Stimulated activated naive CD8-positive, alpha-beta T cell treated with anti-CD3 and anti-CD28 coated beads, Interleukin-15, amount 100 ng/mL, for 72 hours (primary cell): ENCODE measurements around the gene HECW1.

Experiments used
- ATAC-seq: fragments of 150-1000 bp; cut with Tn5 transposase; 2 replicates; pipeline ENCODE4 v1.10.0; 2021; ENCODE audit warnings: mild to moderate bottlenecking, moderate library complexity
- DNase-seq, 2 donors: peaks; one replicate each; pipeline ENCODE4 v3.0.0; 2021 to 2022
- H3K27ac Mint-ChIP-seq, 2 donors: one replicate each; pipeline ENCODE4 v1.8.0; 2022; ENCODE audit warnings: mild to moderate bottlenecking in 2 of 2, mixed read lengths in 2 of 2, moderate library complexity in 2 of 2
- H3K27me3 Mint-ChIP-seq: one replicate; pipeline ENCODE4 v1.8.0; 2022; ENCODE audit warnings: mixed read lengths
- H3K4me1 Mint-ChIP-seq: one replicate; pipeline ENCODE4 v1.8.0; 2022; ENCODE audit warnings: mild to moderate bottlenecking, mixed read lengths
- H3K4me3 Mint-ChIP-seq, 2 donors: one replicate each; pipeline ENCODE4 v1.8.0; 2022; ENCODE audit warnings: mild to moderate bottlenecking in 2 of 2, mixed read lengths in 2 of 2, moderate library complexity in 1 of 2
- H3K9me3 Mint-ChIP-seq, 2 donors: one replicate each; pipeline ENCODE4 v1.8.0; 2022; ENCODE audit warnings: mixed read lengths in 2 of 2

HECW1 gene

DNA sequence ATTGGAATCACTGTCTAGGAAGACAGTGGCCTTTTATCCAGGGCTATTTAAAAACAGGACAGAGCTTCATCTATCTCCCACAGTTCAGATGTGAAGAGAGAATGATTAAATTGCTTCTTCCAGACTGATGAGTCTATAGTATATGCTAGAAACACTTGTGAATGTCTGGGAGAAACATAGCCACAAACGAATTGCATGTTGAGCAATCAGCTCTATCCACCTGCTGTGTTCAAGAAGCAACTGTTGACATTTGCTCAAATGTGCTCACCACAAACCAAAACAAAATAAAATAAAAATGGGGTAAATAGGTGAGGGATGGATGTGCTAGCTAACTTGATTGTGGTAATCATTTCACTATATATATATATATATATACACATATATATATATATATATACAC, 195.1 kb downstream of the HECW1 start:
- no peak for ATAC-seq
- H3K4me3 Mint-ChIP-seq, result no peak overlapping the region
- H3K27ac Mint-ChIP-seq, result no peak overlapping the region
- peaks cover 29% of the 10 kb centered on the region for H3K4me1 Mint-ChIP-seq
- no peaks in the 10 kb centered on the region for H3K27me3 Mint-ChIP-seq
- DNase-seq, result no peak
- H3K9me3 Mint-ChIP-seq, result no peaks in the 10 kb centered on the region

DNA sequence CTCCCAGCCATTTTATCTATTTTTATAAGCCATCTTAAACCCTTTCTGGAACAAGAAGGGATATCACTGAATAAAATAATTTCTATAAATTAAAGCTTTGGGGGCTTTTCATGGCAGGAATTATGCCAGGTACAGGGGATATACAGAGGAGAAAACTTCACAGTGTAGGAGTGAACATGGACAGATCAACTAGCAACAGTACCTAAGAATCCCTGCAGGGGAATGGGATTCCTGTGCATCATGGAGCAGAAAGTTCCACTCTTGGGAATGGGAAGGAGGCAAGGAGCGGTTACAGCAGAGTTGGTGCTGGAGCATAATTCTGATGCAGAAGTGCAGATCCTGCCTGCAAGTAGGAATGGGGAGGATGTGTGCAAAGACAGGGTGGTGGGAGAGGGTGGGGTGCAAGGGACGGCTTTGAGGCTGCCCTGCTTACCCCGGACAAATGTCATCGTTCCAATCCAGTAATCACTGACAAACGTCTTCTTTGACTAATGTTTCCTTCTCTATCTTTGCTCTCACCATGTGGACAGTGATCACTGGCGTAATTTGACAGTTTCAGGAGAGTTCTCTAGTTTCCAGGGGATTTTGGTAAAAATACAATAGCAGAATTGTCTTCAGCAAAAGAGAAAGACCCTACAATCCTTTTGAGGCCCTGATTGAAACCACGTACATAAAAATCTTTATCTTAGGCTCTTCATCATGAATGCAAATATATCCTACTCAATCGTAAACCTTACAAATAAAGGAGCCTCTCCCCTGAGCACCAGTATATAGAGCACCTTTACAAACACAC, 196.7 kb downstream of the HECW1 start:
- Mint-ChIP-seq H3K9me3 (no peaks in the 10 kb centered on the region), H3K27me3 (no peaks in the 10 kb centered on the region), H3K4me3 (no peak overlapping the region), H3K4me1 (peaks cover 20% of the 10 kb centered on the region), H3K27ac (no peak overlapping the region)
- ATAC-seq (no peak), DNase-seq (no peak)

DNA sequence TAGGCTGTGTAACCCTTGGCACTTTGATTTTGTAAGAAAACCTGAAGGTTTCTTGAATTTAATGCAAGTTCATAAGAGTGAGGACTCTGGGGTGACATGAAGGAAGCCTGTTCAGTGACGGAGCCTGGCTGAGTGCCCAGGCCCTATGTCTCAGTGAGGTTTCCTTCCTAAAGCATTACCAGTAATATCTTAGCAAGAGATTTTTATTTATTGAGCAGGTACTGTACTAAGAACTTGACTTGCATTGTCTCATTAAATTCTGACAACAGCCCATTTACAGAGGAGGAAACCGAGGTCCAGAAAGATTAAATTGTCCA, 197.2 kb downstream of the HECW1 start:
- Mint-ChIP-seq H3K4me1 (peaks cover 20% of the 10 kb centered on the region), H3K27ac (no peak overlapping the region), H3K4me3 (no peak overlapping the region), H3K27me3 (no peaks in the 10 kb centered on the region), H3K9me3 (no peaks in the 10 kb centered on the region)
- no peak for DNase-seq
- ATAC-seq, result no peak

DNA sequence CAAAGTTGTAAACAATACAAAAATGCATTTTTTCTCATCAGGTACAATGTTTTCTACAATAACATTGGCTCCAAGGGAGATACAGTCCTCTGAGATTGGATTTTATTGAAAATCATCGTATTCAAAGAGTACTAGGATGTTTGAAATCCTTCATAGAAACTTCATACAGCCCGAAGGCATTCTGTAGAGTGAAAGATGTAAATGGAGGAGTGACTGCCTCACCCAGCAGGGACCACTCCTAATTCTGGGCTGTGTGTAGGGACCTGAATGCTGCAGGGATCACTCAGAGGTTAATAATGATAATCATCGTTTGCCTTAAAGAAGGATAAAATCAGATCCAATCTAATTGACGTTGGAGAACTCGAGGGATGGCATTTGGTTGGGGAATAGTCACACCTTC, 198.6 kb downstream of the HECW1 start:
- H3K9me3 Mint-ChIP-seq, result no peaks in the 10 kb centered on the region
- H3K4me3 Mint-ChIP-seq, result no peak overlapping the region
- no peaks in the 10 kb centered on the region for H3K27me3 Mint-ChIP-seq
- H3K27ac Mint-ChIP-seq, result no peak overlapping the region
- DNase-seq, result no peak
- H3K4me1 Mint-ChIP-seq, result peaks cover 18% of the 10 kb centered on the region
- no peak for ATAC-seq

DNA sequence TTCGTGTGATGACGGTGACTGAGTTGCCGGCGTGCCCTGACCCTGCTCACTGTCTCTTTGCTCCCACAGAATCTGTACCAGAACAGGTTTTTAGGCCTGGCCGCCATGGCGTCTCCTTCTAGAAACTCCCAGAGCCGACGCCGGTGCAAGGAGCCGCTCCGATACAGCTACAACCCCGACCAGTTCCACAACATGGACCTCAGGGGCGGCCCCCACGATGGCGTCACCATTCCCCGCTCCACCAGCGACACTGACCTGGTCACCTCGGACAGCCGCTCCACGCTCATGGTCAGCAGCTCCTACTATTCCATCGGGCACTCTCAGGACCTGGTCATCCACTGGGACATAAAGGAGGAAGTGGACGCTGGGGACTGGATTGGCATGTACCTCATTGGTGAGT, 199.2 kb downstream of the HECW1 start:
- DNase-seq, result no peak
- ATAC-seq, result no peak
- no peak overlapping the region for H3K4me3 Mint-ChIP-seq
- H3K9me3 Mint-ChIP-seq, result no peaks in the 10 kb centered on the region
- H3K4me1 Mint-ChIP-seq, result peaks cover 18% of the 10 kb centered on the region
- H3K27me3 Mint-ChIP-seq, result no peaks in the 10 kb centered on the region
- no peak overlapping the region for H3K27ac Mint-ChIP-seq

DNA sequence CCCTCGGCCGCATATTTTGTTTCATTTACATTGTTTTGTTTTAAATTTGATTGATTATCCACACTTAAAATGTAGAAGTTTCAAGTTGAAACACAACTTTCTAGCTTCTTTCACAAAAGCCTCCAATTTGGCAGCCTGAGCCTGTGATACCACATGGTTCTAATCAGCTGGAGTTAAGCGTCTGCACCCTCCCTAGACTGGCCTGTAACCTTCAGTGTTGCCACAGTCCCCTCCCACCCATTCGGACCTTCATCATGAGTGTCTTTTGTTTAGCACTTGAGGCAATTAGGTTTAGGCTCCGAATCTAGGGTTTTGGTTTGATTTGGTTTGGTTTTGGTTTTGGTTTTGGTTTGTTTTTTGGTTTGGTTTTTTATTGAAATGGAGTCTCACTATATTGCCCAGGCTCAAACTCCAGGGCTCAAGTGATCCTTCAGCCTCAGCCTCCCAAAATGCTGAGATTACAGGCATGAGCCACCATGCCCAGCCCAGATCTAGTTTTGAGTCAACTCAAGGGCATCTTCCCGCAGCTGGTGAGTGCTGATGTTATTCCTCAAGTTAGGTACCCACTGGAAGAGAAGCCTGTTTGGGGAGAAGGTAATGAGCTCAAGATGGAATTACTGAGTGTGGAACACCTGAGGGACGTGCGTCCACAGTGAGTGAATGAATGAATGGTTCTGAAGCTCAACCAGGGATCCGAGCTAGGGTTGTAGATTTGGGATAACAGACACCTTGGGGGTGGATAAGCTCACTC, 201.4 kb downstream of the HECW1 start:
- Mint-ChIP-seq H3K4me1 (peaks cover 18% of the 10 kb centered on the region), H3K27me3 (no peaks in the 10 kb centered on the region), H3K27ac (peak overlapping the region in 1 of 2 donors; percentile 44), H3K4me3 (peak overlapping the region; percentile 21 to 47), H3K9me3 (no peaks in the 10 kb centered on the region)
- ATAC-seq (no peak), DNase-seq (no peak)

DNA sequence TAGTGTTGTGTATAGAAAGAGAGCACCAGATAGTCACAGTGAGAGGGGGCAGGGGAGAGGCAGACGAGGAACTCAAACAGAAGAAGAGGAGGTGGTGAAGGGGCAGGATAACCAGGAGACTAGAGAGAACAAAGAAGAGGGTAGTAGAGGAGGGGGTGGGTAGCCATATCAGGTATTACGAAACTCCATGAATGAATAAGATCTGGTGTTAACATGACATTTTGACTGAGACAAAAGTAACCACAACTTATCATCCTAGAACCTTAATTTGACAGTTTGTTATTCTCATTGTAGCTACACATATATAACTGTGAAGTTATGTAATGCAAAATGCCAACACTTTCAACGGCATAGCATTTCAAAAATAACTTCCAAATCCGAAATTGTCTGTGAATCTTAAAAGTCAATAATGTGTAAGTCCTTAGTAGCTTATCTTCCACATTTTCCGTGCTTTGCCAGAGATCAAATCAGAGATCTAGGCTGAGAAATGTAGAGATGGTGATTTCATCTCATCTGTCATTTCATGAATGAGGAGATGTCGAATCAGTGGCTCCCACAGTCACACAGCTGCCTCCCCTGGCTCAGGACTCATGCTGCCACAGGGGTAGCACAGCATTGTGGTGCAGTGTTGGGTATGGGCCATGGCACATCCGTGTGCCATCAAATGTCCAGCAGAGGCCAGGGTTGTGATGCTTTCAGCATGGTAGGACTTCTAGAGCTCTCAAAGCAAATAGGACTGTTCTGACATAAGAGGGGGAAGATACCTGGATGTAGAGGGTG, 202.1 kb downstream of the HECW1 start:
- ATAC-seq (peak; percentile 84), DNase-seq (peak; percentile 8 to 34)
- H3K27me3 Mint-ChIP-seq, result no peaks in the 10 kb centered on the region
- peak overlapping the region; percentile 35 to 44 for H3K27ac Mint-ChIP-seq
- no peaks in the 10 kb centered on the region for H3K9me3 Mint-ChIP-seq
- peak overlapping the region; percentile 21 to 47 for H3K4me3 Mint-ChIP-seq
- peaks cover 18% of the 10 kb centered on the region for H3K4me1 Mint-ChIP-seq

DNA sequence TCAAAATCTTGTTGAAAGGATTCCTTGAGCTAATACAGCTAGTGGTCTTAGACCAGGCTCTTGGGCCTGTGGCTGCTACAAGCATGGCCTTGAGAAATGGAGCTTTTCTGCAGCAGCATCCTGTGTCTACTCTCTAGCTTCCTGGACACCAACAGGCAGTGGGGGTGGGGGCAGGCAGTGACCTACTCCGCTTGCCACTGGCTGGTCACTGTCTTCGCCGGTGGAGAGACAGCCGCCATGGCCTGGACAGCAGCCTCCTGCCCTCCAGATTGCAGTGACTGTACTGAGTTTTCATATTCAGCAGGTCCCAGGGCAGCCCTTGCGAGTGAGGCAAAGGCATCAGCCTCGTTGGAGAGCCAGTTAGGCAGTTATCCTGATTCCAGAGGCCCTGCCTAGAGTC, 204.6 kb downstream of the HECW1 start:
- peaks cover 18% of the 10 kb centered on the region for H3K4me1 Mint-ChIP-seq

DNA sequence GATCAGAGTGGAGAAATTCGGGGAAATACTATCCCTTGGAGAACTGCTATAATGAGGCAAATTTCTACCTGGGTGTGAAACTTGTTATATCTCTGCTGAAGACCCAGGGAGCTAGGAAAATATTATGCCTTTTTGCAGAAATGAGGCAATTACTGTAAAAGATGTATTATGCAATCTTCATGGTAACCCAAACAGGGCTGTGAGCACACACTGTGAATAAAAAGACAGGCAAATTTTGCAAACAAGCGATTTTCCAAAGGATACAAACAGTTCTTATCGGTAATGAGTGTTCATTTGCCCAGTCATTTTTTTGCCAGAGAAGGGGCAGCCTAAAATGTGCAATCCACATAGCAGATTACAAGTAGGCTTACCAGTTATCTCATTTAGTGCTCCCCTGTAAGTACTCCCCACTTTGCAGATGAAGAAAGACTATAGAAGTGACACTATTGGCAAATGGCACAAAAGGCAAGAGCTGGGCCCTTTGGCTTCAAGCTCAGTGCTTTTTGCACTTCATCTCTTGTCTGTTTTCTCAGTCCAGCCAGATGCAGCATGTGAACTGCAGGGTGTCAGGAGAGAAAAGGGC, 205.8 kb downstream of the HECW1 start:
- H3K4me1 Mint-ChIP-seq, result peaks cover 18% of the 10 kb centered on the region
- no peak overlapping the region for H3K27ac Mint-ChIP-seq
- ATAC-seq (no peak), DNase-seq (no peak)
- peaks cover 0 to 6% of the 10 kb centered on the region in 2 donors for H3K9me3 Mint-ChIP-seq
- peaks cover 17% of the 10 kb centered on the region for H3K27me3 Mint-ChIP-seq
- no peak overlapping the region for H3K4me3 Mint-ChIP-seq

More for the DNA sequence above, 204.6 kb downstream of the HECW1 start:
- DNase-seq, result no peak
- H3K4me3 Mint-ChIP-seq, result no peak overlapping the region
- peaks cover 0 to under 1% of the 10 kb centered on the region in 2 donors for H3K9me3 Mint-ChIP-seq
- ATAC-seq, result no peak
- no peak overlapping the region for H3K27ac Mint-ChIP-seq
- H3K27me3 Mint-ChIP-seq, result peaks cover 10% of the 10 kb centered on the region

DNA sequence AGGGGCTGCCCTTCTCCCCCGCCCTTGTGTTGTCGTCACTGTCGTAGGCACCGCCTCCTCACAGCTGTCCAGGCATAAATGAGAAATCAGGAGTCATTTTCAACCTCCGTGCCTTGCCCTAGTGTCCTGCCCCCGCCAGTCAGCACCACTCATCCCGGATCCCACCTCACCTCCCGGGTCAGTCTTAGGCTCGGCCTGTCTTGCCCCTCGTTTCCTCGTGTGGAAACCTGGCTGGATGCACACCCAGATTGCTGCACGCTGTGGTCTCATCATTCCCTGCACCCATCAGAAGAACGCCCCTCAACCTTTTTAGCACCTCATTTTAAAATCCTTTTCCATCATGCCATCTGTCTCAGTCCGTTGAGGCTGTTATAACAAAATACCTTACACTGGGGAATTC, 213.1 kb downstream of the HECW1 start:
- Mint-ChIP-seq H3K4me3 (no peak overlapping the region), H3K27ac (no peak overlapping the region), H3K27me3 (peaks cover 37% of the 10 kb centered on the region), H3K4me1 (no peaks in the 10 kb centered on the region), H3K9me3 (peaks cover 0 to 6% of the 10 kb centered on the region in 2 donors)
- no peak for ATAC-seq
- DNase-seq, result no peak

DNA sequence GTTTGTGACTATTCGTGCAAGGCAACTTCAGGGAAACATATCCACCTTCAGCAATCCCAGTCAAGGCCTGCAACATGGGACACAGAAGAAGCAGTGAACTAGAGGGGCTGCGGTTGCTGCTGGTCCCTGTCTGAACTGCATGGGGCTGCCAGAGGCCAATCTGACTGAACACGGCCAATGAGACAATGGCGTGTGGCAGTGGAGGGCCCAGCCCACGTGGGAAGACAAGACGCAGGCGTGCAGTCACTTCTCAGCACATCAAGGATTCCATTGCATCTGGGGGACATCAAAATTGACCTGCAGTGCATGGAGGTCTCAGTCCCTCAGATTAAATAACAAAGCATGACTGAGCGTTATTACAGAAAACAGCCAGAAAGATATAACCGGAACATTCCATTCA, 215.9 kb downstream of the HECW1 start:
- DNase-seq (no peak), ATAC-seq (no peak)
- H3K4me3 Mint-ChIP-seq, result no peak overlapping the region
- no peaks in the 10 kb centered on the region for H3K4me1 Mint-ChIP-seq
- H3K27me3 Mint-ChIP-seq, result peaks cover 27% of the 10 kb centered on the region
- no peaks in the 10 kb centered on the region for H3K9me3 Mint-ChIP-seq
- no peak overlapping the region for H3K27ac Mint-ChIP-seq

DNA sequence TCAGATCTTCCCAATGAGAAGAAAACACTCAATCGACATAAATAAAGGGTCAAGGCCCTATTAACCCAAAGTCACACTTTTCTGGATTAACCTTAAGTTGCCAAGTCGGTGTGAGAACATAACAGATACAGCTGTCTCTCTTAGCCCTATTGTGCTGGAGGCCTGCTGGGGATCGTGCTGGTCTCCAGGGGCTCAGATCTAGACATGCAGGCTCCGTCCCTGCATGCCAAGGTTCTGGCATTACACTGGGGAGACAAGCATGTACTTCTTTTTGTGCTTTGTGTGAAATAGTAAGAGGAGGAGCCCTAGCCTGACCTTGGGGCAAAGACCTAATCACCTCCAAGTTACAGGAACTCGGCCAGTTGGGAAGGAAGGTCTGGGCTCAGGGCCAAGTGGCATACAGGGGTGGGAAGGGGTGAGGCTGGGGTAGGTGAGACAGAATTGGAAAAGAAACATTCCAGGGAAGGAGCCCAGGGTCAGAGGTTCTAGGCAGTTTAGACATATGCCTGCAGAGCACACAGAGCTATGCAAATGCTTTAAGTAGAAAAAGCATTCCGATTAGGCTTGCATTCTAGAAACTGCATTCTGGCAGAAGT, 216.4 kb downstream of the HECW1 start:
- no peaks in the 10 kb centered on the region for H3K9me3 Mint-ChIP-seq
- H3K4me1 Mint-ChIP-seq, result no peaks in the 10 kb centered on the region
- peaks cover 27% of the 10 kb centered on the region for H3K27me3 Mint-ChIP-seq
- ATAC-seq (no peak), DNase-seq (no peak)
- H3K4me3 Mint-ChIP-seq, result no peak overlapping the region
- H3K27ac Mint-ChIP-seq, result no peak overlapping the region

DNA sequence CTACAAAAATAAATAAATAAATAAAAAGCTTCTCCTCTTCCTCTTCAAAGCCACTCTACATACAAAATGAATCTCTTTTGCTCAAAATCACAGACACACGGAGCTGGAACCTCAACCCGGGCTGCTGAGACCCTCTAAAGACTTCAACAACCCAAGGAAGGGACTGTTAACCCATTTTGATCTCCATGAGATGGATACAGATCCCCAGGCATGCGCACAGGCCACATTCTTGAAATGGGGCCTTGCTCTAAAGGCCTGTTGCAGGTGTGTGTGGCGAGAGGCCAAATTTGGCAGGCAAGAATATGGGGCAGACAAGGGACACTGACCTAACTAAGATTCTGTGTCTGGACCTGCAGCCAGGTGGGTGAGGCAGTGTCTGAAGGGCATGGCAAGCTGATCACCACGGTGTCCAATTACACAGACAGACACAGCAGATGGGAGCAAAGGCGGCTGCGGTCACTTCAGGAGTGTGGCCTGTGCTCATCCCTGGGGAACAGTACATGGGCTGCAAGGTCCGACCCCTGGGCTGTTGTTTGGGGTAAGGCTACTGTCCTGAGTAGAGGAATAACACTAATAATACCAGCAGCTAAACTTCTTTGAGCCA, 219.8 kb downstream of the HECW1 start:
- Mint-ChIP-seq H3K4me3 (no peak overlapping the region), H3K27me3 (peaks cover 12% of the 10 kb centered on the region), H3K4me1 (no peaks in the 10 kb centered on the region), H3K9me3 (no peaks in the 10 kb centered on the region), H3K27ac (peak overlapping the region in 1 of 2 donors; percentile 42)
- ATAC-seq (no peak), DNase-seq (no peak)

DNA sequence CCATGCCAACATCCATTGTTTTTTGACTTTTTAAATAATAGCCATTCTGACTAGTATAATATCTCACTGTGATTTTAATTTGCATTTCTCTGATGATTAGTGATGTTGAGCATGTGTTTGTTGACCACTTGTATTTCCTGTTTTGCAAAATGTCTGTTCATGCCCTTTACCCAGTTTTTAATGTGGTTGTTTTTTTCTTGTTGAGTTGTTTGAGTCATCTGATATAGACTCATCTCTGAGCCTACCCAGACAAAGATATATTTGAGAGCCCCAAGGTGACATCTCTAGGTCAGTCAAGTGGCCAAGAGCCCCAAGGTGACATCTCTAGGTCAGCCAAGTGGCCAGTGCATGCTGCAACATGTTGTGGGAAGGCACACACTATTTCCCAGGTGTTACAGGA, 224.7 kb downstream of the HECW1 start:
- ATAC-seq (peak; percentile 37), DNase-seq (no peak)
- no peak overlapping the region for H3K27ac Mint-ChIP-seq
- H3K4me3 Mint-ChIP-seq, result no peak overlapping the region
- peaks cover 15% of the 10 kb centered on the region for H3K27me3 Mint-ChIP-seq
- no peaks in the 10 kb centered on the region for H3K4me1 Mint-ChIP-seq
- H3K9me3 Mint-ChIP-seq, result no peaks in the 10 kb centered on the region

DNA sequence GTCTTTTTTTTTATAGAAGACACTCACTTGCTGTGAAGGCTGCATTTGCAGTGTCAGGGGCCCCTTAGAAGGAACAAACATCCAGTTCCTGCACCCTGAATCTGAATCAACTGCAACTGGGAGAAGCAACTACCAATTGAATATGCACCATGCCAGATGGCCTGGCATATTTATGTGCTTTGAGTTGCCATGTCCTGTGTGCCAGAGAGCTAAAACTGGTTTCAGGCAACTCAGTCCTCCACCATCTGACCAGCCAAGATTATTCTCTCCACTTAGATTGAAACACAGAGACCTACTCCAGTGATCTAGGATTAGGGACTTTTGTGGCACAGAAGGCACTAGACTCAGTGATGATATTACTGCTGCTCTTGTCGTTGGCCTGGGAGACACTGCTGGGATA, 225.4 kb downstream of the HECW1 start:
- no peak overlapping the region for H3K27ac Mint-ChIP-seq
- H3K4me1 Mint-ChIP-seq, result no peaks in the 10 kb centered on the region
- DNase-seq, result no peak
- no peaks in the 10 kb centered on the region for H3K9me3 Mint-ChIP-seq
- no peak for ATAC-seq
- H3K4me3 Mint-ChIP-seq, result no peak overlapping the region
- peaks cover 15% of the 10 kb centered on the region for H3K27me3 Mint-ChIP-seq
